ENCODE measurements around the gene FCN1.

The FCN1 gene

GRCh38 chr9:134945509-134946275 is 28.0 kb upstream of the FCN1 start:
- no peak for DNase-seq (ENCODE audit: low read depth)
- TF ChIP-seq CTCF (IDR thresholded peaks at IDR 0.05; ENCODE audit: low read depth, low read length, missing control alignments), result no peak
- no peak overlapping the region for H3K4me3 ChIP-seq (ENCODE audit: low read depth, low read length)

- TF ChIP-seq CTCF (IDR thresholded peaks at IDR 0.05; ENCODE audit: low read depth, low read length, missing control alignments), result no peak
- H3K4me3 ChIP-seq (ENCODE audit: low read depth, low read length), result no peak overlapping the region
- no peak for DNase-seq (ENCODE audit: low read depth)
Measured at GRCh38 chr9:134944916-134945315, 27.2 kb upstream of the FCN1 start.

GRCh38 chr9:134944351-134944802 is 26.7 kb upstream of the FCN1 start:
- TF ChIP-seq CTCF (IDR thresholded peaks at IDR 0.05; ENCODE audit: low read depth, low read length, missing control alignments), result no peak
- H3K4me3 ChIP-seq (ENCODE audit: low read depth, low read length), result no peak overlapping the region
- no peak for DNase-seq (ENCODE audit: low read depth)

GRCh38 chr9:134943836-134944235 is 26.1 kb upstream of the FCN1 start:
- TF ChIP-seq CTCF (IDR thresholded peaks at IDR 0.05; ENCODE audit: low read depth, low read length, missing control alignments), result no peak
- DNase-seq (ENCODE audit: low read depth), result no peak
- H3K4me3 ChIP-seq (ENCODE audit: low read depth, low read length), result no peak overlapping the region

- no peak overlapping the region for H3K4me3 ChIP-seq (ENCODE audit: low read depth, low read length)
- no peak for TF ChIP-seq CTCF (IDR thresholded peaks at IDR 0.05; ENCODE audit: low read depth, low read length, missing control alignments)
- DNase-seq (ENCODE audit: low read depth), result no peak
Measured at GRCh38 chr9:134943411-134943810, 25.7 kb upstream of the FCN1 start.

- no peak for DNase-seq (ENCODE audit: low read depth)
- TF ChIP-seq CTCF (IDR thresholded peaks at IDR 0.05; ENCODE audit: low read depth, low read length, missing control alignments), result no peak
- no peak overlapping the region for H3K4me3 ChIP-seq (ENCODE audit: low read depth, low read length)
Measured at GRCh38 chr9:134942788-134943184, 25.1 kb upstream of the FCN1 start.

Data from GM12864 (cell line).